ENCODE measurements around the gene CPLANE2. TPM values are rescaled to one million over a fixed set of nuclear protein-coding genes. Genes with fewer than 3 reads are reported as not detected.
"Not testable (repeated sequence)": the region's sequence is repeated elsewhere in the genome, so short reads cannot be mapped to it uniquely, and the experiment has no call there.

Gene CPLANE2
- total RNA-seq, 6 experiments from 2014 or later = 2.2 to 4.4 (median 3.1) TPM

GRCh38 chr1:16248007-16248436, 11.0 kb upstream of the CPLANE2 start:
- Histone ChIP-seq H3K4me1 (peaks cover 0 to 36% (median 10%) of the 10 kb centered on the region in 4 donors), H3K27me3 (no peaks in the 10 kb centered on the region), H3K4me3 (no peak overlapping the region), H3K27ac (peak overlapping the region in 2 of 3 donors; percentile 75 to 77), H3K9me3 (no peaks in the 10 kb centered on the region), H3K36me3 (peaks cover 0 to 14% (median 2%) of the 10 kb centered on the region in 4 donors)
- ATAC-seq (no peak), DNase-seq (no peak)
- TF ChIP-seq CTCF (IDR thresholded peaks at IDR 0.05) = no peak
- no peak for TF ChIP-seq POLR2A (IDR thresholded peaks at IDR 0.05)
- intact Hi-C loops (cut with DNase I) = loop anchor here in 1 of 2 donors (10.0 kb wide), 1 partner anchor 173 kb away; the partner anchor contains the start of gene FAM131C
- WGBS (ENCODE audit: insufficient coverage, low coverage, low lambda C conversion rate, missing lambda C conversion rate) = 77% methylated on average over 7 of the region's 8 CpGs

- no peak for ATAC-seq
- peaks cover 0 to 14% (median under 1%) of the 10 kb centered on the region in 4 donors for H3K36me3 ChIP-seq
- H3K27ac ChIP-seq = peak overlapping the region in 2 of 3 donors; percentile 75 to 77
- no peaks in the 10 kb centered on the region for H3K27me3 ChIP-seq
- intact Hi-C loops (cut with DNase I) = loop anchor here in 1 of 2 donors (10.0 kb wide), 1 partner anchor 173 kb away; the partner anchor contains the start of gene FAM131C
- TF ChIP-seq CTCF (IDR thresholded peaks at IDR 0.05) (no peak), POLR2A (IDR thresholded peaks at IDR 0.05) (no peak)
- 88% methylated on average over 2 of the region's 2 CpGs for WGBS (ENCODE audit: insufficient coverage, low coverage, low lambda C conversion rate, missing lambda C conversion rate)
- H3K9me3 ChIP-seq = no peaks in the 10 kb centered on the region
- no peak overlapping the region for H3K4me3 ChIP-seq
- H3K4me1 ChIP-seq = peaks cover 0 to 36% (median 10%) of the 10 kb centered on the region in 4 donors
- DNase-seq = no peak
Observed at GRCh38 chr1:16247441-16247840, 10.5 kb upstream of the CPLANE2 start.

GRCh38 chr1:16246961-16247360, 10.0 kb upstream of the CPLANE2 start:
- TF ChIP-seq POLR2A (IDR thresholded peaks at IDR 0.05) (no peak), CTCF (IDR thresholded peaks at IDR 0.05) (no peak)
- intact Hi-C loops (cut with DNase I) = loop anchor here in 1 of 2 donors (10.0 kb wide), 1 partner anchor 172 kb away; the partner anchor contains the start of gene FAM131C

GRCh38 chr1:16246239-16246638, 9.3 kb upstream of the CPLANE2 start:
- ATAC-seq, H3K27me3 ChIP-seq, DNase-seq, H3K4me3 ChIP-seq, H3K27ac ChIP-seq, H3K9me3 ChIP-seq, H3K36me3 ChIP-seq: not testable (repeated sequence)
- intact Hi-C loops (cut with DNase I) = loop anchor here in 1 of 2 donors (10.0 kb wide), 1 partner anchor 171 kb away; the partner anchor contains the start of gene FAM131C
- 100% methylated on average over 1 of the region's 1 CpG for WGBS (ENCODE audit: insufficient coverage, low coverage, low lambda C conversion rate, missing lambda C conversion rate)
- peaks cover 0 to 36% (median 10%) of the 10 kb centered on the region in 4 donors for H3K4me1 ChIP-seq

More at GRCh38 chr1:16246961-16247360, 10.0 kb upstream of the CPLANE2 start:
- no peaks in the 10 kb centered on the region for H3K27me3 ChIP-seq
- DNase-seq (no peak), ATAC-seq (no peak)
- H3K4me1 ChIP-seq = peaks cover 0 to 36% (median 10%) of the 10 kb centered on the region in 4 donors
- H3K27ac ChIP-seq = no peak overlapping the region
- H3K36me3 ChIP-seq = peaks cover 0 to 11% (median under 1%) of the 10 kb centered on the region in 4 donors
- no peak overlapping the region for H3K4me3 ChIP-seq
- WGBS (ENCODE audit: insufficient coverage, low coverage, low lambda C conversion rate, missing lambda C conversion rate) = 88% methylated on average over 5 of the region's 5 CpGs
- H3K9me3 ChIP-seq = no peaks in the 10 kb centered on the region

GRCh38 chr1:16245476-16246196, 8.7 kb upstream of the CPLANE2 start:
- intact Hi-C loops (cut with DNase I) = loop anchor here in 1 of 2 donors (10.0 kb wide), 1 partner anchor 171 kb away; the partner anchor contains the start of gene FAM131C
- ATAC-seq = no peak
- Histone ChIP-seq H3K4me1 (peaks cover 0 to 33% (median 10%) of the 10 kb centered on the region in 4 donors), H3K27me3 (no peaks in the 10 kb centered on the region), H3K27ac (no peak overlapping the region), H3K36me3 (peaks cover 0 to 6% (median under 1%) of the 10 kb centered on the region in 4 donors), H3K4me3 (no peak overlapping the region), H3K9me3 (no peaks in the 10 kb centered on the region)
- DNase-seq = no peak
- TF ChIP-seq POLR2A (IDR thresholded peaks at IDR 0.05) (no peak), CTCF (IDR thresholded peaks at IDR 0.05) (no peak)
- 95% methylated on average over 5 of the region's 9 CpGs for WGBS (ENCODE audit: insufficient coverage, low coverage, low lambda C conversion rate, missing lambda C conversion rate)
